Measurements from ENCODE around the gene STXBP6.

STXBP6 gene

DNA sequence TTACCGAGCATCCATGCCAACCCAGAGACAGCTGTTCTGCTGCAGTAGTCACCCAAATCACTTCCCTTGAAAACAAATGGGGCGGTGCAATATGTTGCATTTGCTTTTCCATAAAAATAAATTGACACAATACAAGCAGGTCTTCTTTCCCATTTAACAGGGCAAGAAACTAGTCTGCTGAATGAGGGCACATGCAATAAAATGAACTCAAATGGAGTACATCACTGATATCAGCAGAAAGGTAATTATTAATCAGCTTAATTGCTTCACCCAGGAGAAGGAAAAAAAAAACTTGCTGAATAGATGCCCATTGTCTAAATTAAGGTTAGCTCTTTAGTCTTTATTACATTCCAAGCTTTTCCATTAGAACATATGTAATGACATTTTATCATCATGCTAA is 240.8 kb downstream of the STXBP6 start:
- no peaks in the 10 kb centered on the region for H3K9me2 ChIP-seq (replicated peaks; ENCODE audit: control insufficient read depth, low read length)
- no peaks in the 10 kb centered on the region for H3K27me3 ChIP-seq (ENCODE audit: control insufficient read depth, low read length)
- no peak overlapping the region for H3K4me2 ChIP-seq (ENCODE audit: low read length)
- no peaks in the 10 kb centered on the region for H3K79me2 ChIP-seq (ENCODE audit: control insufficient read depth, low read length)
- no peaks in the 10 kb centered on the region for H4K20me1 ChIP-seq (ENCODE audit: control insufficient read depth, insufficient read depth, low read depth, low read length)
- no peaks in the 10 kb centered on the region for H3K9me3 ChIP-seq (ENCODE audit: control insufficient read depth, insufficient read depth, low read length)
- H3K27ac ChIP-seq (ENCODE audit: low read depth, low read length), result no peak overlapping the region
- no peaks in the 10 kb centered on the region for H3F3A ChIP-seq (ENCODE audit: control insufficient read depth, insufficient read depth)
- TF ChIP-seq, protein P1, sequence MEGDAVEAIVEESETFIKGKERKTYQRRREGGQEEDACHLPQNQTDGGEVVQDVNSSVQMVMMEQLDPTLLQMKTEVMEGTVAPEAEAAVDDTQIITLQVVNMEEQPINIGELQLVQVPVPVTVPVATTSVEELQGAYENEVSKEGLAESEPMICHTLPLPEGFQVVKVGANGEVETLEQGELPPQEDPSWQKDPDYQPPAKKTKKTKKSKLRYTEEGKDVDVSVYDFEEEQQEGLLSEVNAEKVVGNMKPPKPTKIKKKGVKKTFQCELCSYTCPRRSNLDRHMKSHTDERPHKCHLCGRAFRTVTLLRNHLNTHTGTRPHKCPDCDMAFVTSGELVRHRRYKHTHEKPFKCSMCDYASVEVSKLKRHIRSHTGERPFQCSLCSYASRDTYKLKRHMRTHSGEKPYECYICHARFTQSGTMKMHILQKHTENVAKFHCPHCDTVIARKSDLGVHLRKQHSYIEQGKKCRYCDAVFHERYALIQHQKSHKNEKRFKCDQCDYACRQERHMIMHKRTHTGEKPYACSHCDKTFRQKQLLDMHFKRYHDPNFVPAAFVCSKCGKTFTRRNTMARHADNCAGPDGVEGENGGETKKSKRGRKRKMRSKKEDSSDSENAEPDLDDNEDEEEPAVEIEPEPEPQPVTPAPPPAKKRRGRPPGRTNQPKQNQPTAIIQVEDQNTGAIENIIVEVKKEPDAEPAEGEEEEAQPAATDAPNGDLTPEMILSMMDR (IDR thresholded peaks at IDR 0.05; ENCODE audit: low read depth, low read length, poor library complexity, severe bottlenecking), result no peak
- no peak for TF ChIP-seq EZH2phosphoT487 (IDR thresholded peaks at IDR 0.05; ENCODE audit: borderline replicate concordance, low read length)
- H3K4me3 ChIP-seq (ENCODE audit: low read length), result no peak overlapping the region
- no peaks in the 10 kb centered on the region for H3K36me3 ChIP-seq (ENCODE audit: control insufficient read depth, low read length)
- H3K4me1 ChIP-seq (ENCODE audit: control insufficient read depth, low read length), result no peaks in the 10 kb centered on the region

DNA sequence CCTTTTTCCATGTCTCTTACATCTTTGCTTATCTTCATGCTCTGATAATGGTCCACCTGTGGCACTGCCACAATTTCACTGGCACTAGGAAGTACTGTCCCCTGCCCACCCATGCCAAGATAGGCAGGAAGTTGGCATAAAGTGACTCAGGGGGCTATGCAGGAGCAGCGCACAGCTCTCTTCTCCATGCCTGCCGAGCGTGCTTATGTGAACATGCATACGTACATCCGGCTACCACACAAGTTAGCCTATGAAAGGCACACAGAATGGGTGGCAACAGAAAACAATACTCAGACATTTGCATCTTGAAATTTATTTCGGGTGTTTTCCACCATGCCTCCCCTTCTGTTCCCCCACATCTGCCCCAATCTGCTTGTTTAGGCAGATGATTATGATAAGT is 241.5 kb downstream of the STXBP6 start:
- Histone ChIP-seq H3K9me3 (ENCODE audit: control insufficient read depth, insufficient read depth, low read length) (no peaks in the 10 kb centered on the region), H4K20me1 (ENCODE audit: control insufficient read depth, insufficient read depth, low read depth, low read length) (no peaks in the 10 kb centered on the region), H3K79me2 (ENCODE audit: control insufficient read depth, low read length) (no peaks in the 10 kb centered on the region), H3K4me2 (ENCODE audit: low read length) (no peak overlapping the region), H3K36me3 (ENCODE audit: control insufficient read depth, low read length) (no peaks in the 10 kb centered on the region), H3K4me1 (ENCODE audit: control insufficient read depth, low read length) (no peaks in the 10 kb centered on the region), H3F3A (ENCODE audit: control insufficient read depth, insufficient read depth) (no peaks in the 10 kb centered on the region), H3K9me2 (replicated peaks; ENCODE audit: control insufficient read depth, low read length) (no peaks in the 10 kb centered on the region), H3K4me3 (ENCODE audit: low read length) (no peak overlapping the region), H3K27ac (ENCODE audit: low read depth, low read length) (no peak overlapping the region), H3K27me3 (ENCODE audit: control insufficient read depth, low read length) (no peaks in the 10 kb centered on the region)
- TF ChIP-seq, protein P1 (IDR thresholded peaks at IDR 0.05; ENCODE audit: low read depth, low read length, poor library complexity, severe bottlenecking), result no peak
- no peak for TF ChIP-seq EZH2phosphoT487 (IDR thresholded peaks at IDR 0.05; ENCODE audit: borderline replicate concordance, low read length)

DNA sequence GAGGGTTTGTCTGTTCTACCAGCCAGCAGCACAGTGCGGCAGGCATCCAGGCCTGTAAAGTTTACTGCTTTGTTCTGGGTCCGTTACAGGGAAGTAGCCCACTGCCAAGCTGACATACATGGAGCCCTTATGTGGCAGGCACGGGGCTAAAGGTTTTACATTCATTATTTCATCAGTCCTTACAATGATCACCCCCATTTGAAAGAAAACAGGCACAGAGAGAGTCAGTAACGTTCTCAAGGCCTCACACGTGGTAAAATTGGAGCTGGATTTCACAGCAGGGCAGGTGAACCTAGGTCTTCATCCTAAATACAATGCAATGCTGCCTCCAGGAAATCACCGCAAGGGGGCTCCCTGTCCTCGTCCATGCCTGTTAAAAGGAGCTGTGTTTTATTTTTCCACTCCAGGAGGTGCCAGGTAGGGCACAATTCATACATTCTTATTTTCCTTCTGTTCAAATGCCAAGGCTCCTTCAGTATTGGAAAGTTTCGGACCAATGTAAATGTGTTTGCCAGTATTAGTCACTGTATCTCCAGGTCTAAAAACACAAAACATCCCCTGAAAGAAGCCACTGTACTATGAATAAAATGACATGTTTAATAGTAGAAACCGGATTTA is 243.8 kb downstream of the STXBP6 start:
- no peaks in the 10 kb centered on the region for H3K27me3 ChIP-seq (ENCODE audit: control insufficient read depth, low read length)
- no peak overlapping the region for H3K4me2 ChIP-seq (ENCODE audit: low read length)
- H3K27ac ChIP-seq (ENCODE audit: low read depth, low read length), result no peak overlapping the region
- no peaks in the 10 kb centered on the region for H3K36me3 ChIP-seq (ENCODE audit: control insufficient read depth, low read length)
- TF ChIP-seq, protein P1 (IDR thresholded peaks at IDR 0.05; ENCODE audit: low read depth, low read length, poor library complexity, severe bottlenecking), result peak; percentile 89
- TF ChIP-seq EZH2phosphoT487 (IDR thresholded peaks at IDR 0.05; ENCODE audit: borderline replicate concordance, low read length), result no peak
- no peak overlapping the region for H3K4me3 ChIP-seq (ENCODE audit: low read length)
- no peaks in the 10 kb centered on the region for H3K9me2 ChIP-seq (replicated peaks; ENCODE audit: control insufficient read depth, low read length)
- H3K9me3 ChIP-seq (ENCODE audit: control insufficient read depth, insufficient read depth, low read length), result no peaks in the 10 kb centered on the region
- H3K4me1 ChIP-seq (ENCODE audit: control insufficient read depth, low read length), result no peaks in the 10 kb centered on the region
- H3F3A ChIP-seq (ENCODE audit: control insufficient read depth, insufficient read depth), result no peaks in the 10 kb centered on the region
- H4K20me1 ChIP-seq (ENCODE audit: control insufficient read depth, insufficient read depth, low read depth, low read length), result no peaks in the 10 kb centered on the region
- H3K79me2 ChIP-seq (ENCODE audit: control insufficient read depth, low read length), result no peaks in the 10 kb centered on the region
